ENCODE results near the gene HLTF.

GRCh38 chr3:149044339-149045083, 41.8 kb downstream of the HLTF start:
- TF ChIP-seq SUZ12 (IDR thresholded peaks at IDR 0.05), result no peak
- no peak for TF ChIP-seq ELF4 (IDR thresholded peaks at IDR 0.05)
- no peak for TF ChIP-seq PKNOX1 (IDR thresholded peaks at IDR 0.05)
- no peak for TF ChIP-seq BHLHE40 (IDR thresholded peaks at IDR 0.05; ENCODE audit: borderline replicate concordance)
